Lung (tissue), 12 donors: ENCODE data around the gene CALML6. TPM values are rescaled to one million over a fixed set of nuclear protein-coding genes. Genes with fewer than 3 reads are reported as not detected.
A peak's percentile ranks its signal among the peaks of the same experiment; 100 is the strongest.
"Not testable (repeated sequence)": the region's sequence is repeated elsewhere in the genome, so short reads cannot be mapped to it uniquely, and the experiment has no call there.

ENCODE experiments used
- ATAC-seq: fragments of 200-7000 bp; cut with Tn5 transposase; one replicate; pipeline ENCODE4 v1.9.1; 2020; ENCODE audit warnings: moderate number of reproducible peaks; ENCODE audit not compliant: insufficient read depth, low FRiP score
- DNase-seq, 3 donors: peaks; one replicate each; pipeline ENCODE4 v3.0.0-alpha.2; 2013 to 2017
- H3K27ac ChIP-seq, 2 donors: one replicate each; pipeline ENCODE4 v1.5.1; 2013; ENCODE audit warnings: mild to moderate bottlenecking in 2 of 2, moderate library complexity in 2 of 2, control low read depth in 1 of 2, inconsistent platforms in 1 of 2, low read depth in 1 of 2, low read length in 1 of 2
- H3K27me3 ChIP-seq, 3 donors: one replicate each; pipeline ENCODE4 v1.5.1; 2013; ENCODE audit warnings: low read length in 2 of 3; ENCODE audit not compliant: control insufficient read depth in 3 of 3, insufficient read depth in 3 of 3
- H3K36me3 ChIP-seq, 4 donors: one replicate each; pipeline ENCODE4 v1.5.1; 2013; ENCODE audit warnings: low read length in 4 of 4, mild to moderate bottlenecking in 1 of 4, moderate library complexity in 1 of 4; ENCODE audit not compliant: control insufficient read depth in 4 of 4, insufficient read depth in 4 of 4
- H3K4me1 ChIP-seq, 5 donors: one replicate each; pipeline ENCODE4 v1.5.1; 2013; ENCODE audit warnings: low read length in 5 of 5, mild to moderate bottlenecking in 2 of 5, moderate library complexity in 1 of 5; ENCODE audit not compliant: control insufficient read depth in 5 of 5, insufficient read depth in 5 of 5
- H3K4me3 ChIP-seq: one replicate; pipeline ENCODE4 v1.5.1; 2013; ENCODE audit warnings: mild to moderate bottlenecking, control low read depth, moderate library complexity
- H3K9ac ChIP-seq, 2 donors: one replicate each; pipeline ENCODE4 v1.5.1; 2013; ENCODE audit warnings: low read length in 2 of 2, control low read depth in 1 of 2; ENCODE audit not compliant: insufficient read depth in 1 of 2
- H3K9me3 ChIP-seq, 4 donors: one replicate each; pipeline ENCODE4 v1.5.1; 2013; ENCODE audit warnings: low read length in 3 of 4, mild to moderate bottlenecking in 1 of 4, moderate library complexity in 1 of 4; ENCODE audit not compliant: control insufficient read depth in 4 of 4, insufficient read depth in 3 of 4
- CTCF ChIP-seq: IDR thresholded peaks from 2 replicates; pipeline ENCODE4 v1.5.1; 2012; ENCODE audit warnings: mild to moderate bottlenecking; ENCODE audit errors: control extremely low read depth, extremely low read depth
- WGBS, 2 donors: extraction: QIAGEN DNeasy Blood & Tissue Kit; methylation state at CpG; one replicate each; pipeline ENCODE4 v1.1.7; 2013; 5-methylcytosine and 5-hydroxymethylcytosine counted together
- polyA plus RNA-seq, 2 donors: library from polyadenylated mRNA; stranded (reverse); fragments of 200-250 nt; gene quantifications; one replicate each; pipeline ENCODE4 v1.2.1, GENCODE V29; 2013
- total RNA-seq, 2 donors: library from RNA; depleted of rRNA in 1 of 2; stranded (reverse); fragments of >200 nt in 1 of 2; gene quantifications; one replicate each; pipeline ENCODE4 v1.2.1, GENCODE V29; 2014 to 2021
- donor health status: control.
- donor health status: control.
- donor health status: Bipolar disorder and iron deficiency.
- donor health status: healthy.
- donor health status: DM: yes; HTN: yes; CAD: no.

Gene CALML6
- total and polyA plus RNA-seq, 4 donors: 0.11 to 0.55 (median 0.34) TPM

GRCh38 chr1:1928231-1929101 is 13.4 kb downstream of the CALML6 start:
- Histone ChIP-seq H3K36me3 (no peaks in the 10 kb centered on the region), H3K27ac (no peak overlapping the region), H3K27me3 (peaks cover 0 to 4% (median 0%) of the 10 kb centered on the region in 3 donors), H3K4me1 (peaks cover 0 to 3% (median 0%) of the 10 kb centered on the region in 5 donors), H3K9me3 (no peaks in the 10 kb centered on the region), H3K4me3 (no peak overlapping the region), H3K9ac (no peak overlapping the region)
- ATAC-seq: no peak
- DNase-seq: no peak
- no peak for TF ChIP-seq CTCF
- 62 to 77% methylated on average over 32 to 33 of the region's 34 CpGs for WGBS, 2 donors

DNA sequence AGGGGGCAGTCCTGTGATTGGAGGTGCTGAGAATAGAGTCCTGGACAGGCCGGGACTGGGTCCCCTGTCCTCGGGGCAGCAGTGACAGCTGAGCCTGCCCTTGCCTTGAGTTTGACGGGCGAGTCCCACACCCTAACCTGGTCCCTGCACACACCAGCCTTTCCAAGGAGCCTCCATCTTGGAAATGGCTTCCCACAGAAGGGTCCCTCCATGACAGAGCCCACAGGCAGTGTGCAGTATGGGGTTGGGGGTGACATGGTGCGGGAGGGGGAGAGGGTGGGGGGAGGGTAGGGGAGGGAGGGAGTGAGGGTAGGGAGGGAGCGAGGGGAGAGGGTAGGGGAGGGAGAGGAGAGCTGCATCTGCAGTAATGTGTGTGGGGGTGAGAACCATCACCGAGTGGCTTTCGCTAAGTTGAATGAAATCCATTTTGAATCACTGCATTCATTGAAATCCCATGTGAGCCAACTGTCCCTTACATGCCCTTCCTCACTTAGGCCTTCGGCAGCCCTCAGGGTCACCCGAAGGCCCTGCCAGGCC is 14.1 kb downstream of the CALML6 start:
- 76% methylated on average over 10 of the region's 10 CpGs for WGBS, 2 donors
- no peak for TF ChIP-seq CTCF
- no peak for DNase-seq
- H3K36me3 ChIP-seq: no peaks in the 10 kb centered on the region
- H3K4me3 ChIP-seq: no peak overlapping the region
- H3K27ac ChIP-seq: no peak overlapping the region
- H3K27me3 ChIP-seq: peaks cover 0 to 4% (median 0%) of the 10 kb centered on the region in 3 donors
- ATAC-seq: no peak
- peaks cover 0 to 3% (median 0%) of the 10 kb centered on the region in 5 donors for H3K4me1 ChIP-seq
- H3K9me3 ChIP-seq: no peaks in the 10 kb centered on the region
- no peak overlapping the region for H3K9ac ChIP-seq

DNA sequence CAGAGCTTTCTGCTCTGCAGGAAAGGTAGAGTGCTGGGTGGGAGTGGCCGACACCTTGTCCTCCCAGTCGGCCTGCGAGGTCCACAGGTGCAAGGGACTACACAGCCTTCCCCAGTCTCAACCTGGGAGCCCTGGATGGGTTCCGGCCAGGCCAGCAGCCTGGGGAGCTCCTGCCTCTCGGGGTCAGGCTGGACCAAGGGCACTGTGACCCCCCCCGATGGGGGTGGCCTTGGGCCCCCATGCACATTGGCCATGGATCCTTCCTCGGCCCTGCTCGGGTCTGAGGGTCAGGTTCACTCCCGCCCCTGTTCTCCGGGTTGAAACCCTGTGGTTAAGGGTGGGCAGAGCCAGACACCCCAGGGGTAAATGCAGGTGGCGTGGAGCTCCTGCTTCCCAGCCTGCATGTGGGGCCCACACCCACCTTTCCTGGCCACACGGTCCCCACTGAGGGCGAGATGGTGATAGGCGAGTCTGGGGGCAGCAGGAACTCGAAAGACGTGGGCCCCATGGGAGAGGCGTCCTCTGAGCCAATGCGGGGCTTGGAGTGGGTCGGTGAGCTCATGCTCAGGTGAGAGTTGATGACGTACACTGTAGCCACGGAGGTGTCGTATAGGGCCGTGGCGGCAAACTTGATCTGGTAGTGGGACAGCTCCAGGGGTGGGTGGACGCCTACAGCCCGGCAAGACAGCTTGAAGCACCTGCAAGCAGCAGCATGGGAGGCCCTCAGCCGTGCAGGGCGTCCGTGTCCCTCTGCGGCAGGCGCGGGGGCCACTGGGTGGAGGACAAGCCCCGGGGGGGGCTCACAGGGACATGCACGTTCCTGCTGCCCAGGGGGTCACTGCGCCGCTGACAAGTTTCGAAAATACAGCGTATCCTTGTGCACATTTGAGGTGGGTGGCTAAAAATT is 14.8 kb downstream of the CALML6 start:
- Histone ChIP-seq H3K9me3 (no peaks in the 10 kb centered on the region), H3K4me1 (peaks cover 0 to 3% (median 0%) of the 10 kb centered on the region in 5 donors), H3K36me3 (no peaks in the 10 kb centered on the region), H3K27me3 (peaks cover 0 to 3% (median 0%) of the 10 kb centered on the region in 3 donors), H3K4me3 (no peak overlapping the region), H3K27ac (no peak overlapping the region), H3K9ac (no peak overlapping the region)
- no peak for ATAC-seq
- TF ChIP-seq CTCF: no peak
- peak in 1 of 3 donors; percentile 8 for DNase-seq
- WGBS, 2 donors: 86 to 91% methylated on average over 38 of the region's 38 CpGs

DNA sequence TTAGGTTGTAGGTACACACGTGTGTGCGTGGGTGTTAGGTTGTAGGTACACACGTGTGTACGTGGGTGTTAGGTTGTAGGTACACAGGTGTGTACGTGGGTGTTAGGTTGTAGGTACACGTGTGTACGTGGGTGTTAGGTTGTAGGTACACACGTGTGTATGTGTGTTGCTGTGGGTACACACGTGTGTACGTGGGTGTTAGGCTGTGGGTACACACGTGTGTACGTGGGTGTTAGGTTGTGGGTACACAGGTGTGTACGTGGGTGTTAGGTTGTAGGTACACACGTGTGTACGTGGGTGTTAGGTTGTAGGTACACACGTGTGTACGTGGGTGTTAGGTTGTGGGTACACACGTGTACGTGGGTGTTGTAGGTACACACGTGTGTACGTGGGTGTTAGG is 19.8 kb downstream of the CALML6 start:
- H3K9ac ChIP-seq, H3K27me3 ChIP-seq, H3K4me1 ChIP-seq, ATAC-seq, DNase-seq, H3K36me3 ChIP-seq, H3K4me3 ChIP-seq, H3K27ac ChIP-seq, H3K9me3 ChIP-seq: not testable (repeated sequence)
- 64 to 97% methylated on average over 5 to 19 of the region's 21 CpGs for WGBS, 2 donors
